ENCODE measurements around the gene MT1A.

Gene MT1A

GRCh38 chr16:56632156-56632847, 6.2 kb upstream of the MT1A start, which contains the start of gene MT1M:
Gene MT1M, plus strand, starts transcription at chr16:56632659. Its CDS starts 73 bp downstream, at chr16:56632732.
- no peak for DNase-seq

DNA sequence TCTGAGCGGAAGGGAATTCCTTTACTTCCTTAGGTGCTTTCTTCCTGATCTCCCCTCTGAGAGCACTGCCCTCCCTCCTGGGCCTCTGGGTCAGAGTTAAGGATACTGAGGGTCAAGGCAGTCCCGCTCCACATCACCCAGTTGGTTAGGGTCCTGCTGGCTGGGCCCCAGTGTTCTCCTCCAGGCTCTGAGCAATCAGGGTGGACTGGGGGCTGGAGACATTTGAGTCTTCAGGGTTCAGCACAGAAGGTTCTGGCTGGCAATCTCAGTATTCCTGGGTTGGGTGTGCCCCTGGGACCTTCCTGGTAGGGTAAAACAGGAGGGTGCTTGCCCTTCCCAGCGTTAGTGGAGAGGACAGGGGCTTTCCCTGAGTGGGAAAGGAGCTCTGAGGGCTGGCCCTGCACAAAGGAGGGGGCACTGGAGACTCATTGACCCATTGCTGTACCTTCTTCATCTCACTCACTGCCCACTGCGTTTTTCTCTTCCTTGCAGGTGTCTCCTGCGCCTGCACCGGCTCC, 5.6 kb upstream of the MT1A start:
- no peak for DNase-seq

GRCh38 chr16:56633535-56633934, 4.9 kb upstream of the MT1A start:
- no peak for DNase-seq

DNA sequence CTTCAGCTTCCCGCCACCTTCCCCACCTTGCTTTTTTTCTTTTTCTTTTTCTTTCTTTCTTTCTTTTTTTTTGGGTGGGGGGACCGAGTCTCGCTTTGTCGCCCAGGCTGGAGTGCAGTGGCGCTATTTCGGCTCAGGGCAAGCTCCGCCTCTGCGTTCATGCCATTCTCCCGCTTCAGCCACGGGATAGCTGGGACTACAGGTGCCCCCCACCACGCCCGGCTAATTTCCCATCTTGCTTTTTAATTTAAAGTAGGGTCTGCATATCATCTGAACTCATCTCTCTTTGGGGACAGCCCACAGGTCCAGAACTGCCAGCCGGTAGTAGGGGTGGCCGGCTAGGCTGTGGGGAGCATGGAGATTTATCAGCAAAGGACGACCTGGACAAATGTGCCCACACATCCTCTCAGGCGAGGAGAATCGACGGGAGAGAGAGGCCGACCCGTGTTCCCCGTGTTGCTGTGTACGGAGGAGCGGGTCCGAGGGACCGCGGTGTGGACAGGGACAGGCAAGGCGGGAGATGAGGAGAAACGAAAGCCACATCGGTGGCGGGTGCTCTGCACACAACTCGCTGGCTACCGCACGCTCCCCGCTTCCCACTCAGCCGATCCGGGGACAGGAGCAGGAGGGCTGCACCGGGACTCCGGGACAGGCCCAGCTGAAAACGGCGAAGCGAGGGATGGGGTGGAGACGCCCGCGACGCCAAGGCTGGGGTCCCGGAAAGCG, 3.6 kb upstream of the MT1A start:
- DNase-seq = no peak

- no peak for DNase-seq
Observed at GRCh38 chr16:56635441-56635967, 3.0 kb upstream of the MT1A start.

GRCh38 chr16:56636616-56637413, 1.7 kb upstream of the MT1A start:
- no peak for DNase-seq

- no peak for DNase-seq
Observed at GRCh38 chr16:56639045-56639444, 579 bp downstream of the MT1A start.

DNA sequence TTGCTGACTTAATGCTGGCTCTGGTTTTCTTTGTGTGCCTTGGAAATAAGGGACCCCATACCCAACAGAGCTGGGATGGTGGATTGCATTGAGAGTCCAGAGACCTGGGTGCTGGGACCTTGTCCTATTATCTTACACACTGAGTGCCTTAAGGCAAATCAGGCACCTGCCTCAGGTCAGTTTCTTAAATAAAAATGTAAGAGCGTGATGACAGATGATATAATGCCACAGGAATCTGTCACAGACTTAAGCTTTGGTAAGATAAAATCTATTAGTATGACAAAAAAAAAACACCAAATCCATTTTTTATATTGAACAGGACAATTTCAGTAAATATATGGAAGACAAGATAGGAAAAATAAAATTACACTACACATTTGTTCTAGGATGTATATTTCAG, 1.6 kb downstream of the MT1A start:
- no peak for DNase-seq

DNA sequence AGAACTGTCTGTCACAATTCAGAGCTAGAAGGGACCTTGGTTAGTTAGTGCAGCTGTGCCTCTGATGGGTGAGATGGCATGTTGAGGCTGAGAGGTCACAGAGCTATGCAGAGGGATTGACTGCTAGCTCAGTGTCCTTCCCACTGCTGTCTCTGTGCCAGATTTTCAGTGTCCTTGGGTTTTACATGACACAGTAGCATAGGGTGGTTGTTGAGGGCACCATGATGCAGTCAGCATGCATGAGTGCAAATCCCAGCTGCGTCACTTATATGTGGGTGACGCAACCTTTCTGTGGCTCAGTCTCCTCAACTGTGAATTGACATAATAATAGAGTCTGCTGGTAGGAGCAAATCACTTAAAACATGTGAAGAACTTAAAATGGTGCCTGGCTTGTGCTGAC, 2.7 kb downstream of the MT1A start:
- no peak for DNase-seq

DNA sequence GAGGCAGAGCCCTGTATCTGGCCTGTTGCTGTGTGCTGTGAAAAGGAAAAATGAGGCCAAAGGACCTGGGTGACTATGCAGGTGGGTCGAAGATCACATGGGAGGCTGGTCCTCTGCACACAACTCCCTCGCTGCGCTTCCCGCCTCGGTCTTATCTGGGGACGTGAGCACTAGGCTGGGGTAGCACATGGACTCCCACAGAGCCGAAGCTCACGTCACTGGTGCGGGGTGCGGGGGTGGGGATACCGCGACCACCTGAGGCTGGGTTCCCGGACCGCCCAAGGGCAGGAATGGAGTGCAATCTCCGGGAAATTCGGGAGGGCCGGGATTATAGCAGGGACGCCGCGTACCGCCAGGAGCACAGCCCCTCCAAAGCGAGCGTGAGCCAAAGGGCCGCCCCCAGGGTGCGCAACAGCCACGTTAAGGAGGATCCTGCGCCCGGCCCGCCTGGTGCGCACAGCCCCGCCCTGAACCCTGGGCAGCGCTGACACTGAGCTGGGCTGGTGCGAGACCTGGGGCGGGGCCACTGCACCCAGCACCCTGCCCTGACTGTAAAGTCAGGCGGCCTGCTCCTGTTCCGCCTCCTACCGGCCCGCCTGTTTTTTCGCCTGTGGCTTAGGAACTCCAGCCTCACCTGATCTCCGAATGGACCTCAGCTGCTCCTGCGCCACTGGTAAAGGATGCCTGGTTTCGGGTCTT, 4.8 kb downstream of the MT1A start:
- no peak for DNase-seq

DNA sequence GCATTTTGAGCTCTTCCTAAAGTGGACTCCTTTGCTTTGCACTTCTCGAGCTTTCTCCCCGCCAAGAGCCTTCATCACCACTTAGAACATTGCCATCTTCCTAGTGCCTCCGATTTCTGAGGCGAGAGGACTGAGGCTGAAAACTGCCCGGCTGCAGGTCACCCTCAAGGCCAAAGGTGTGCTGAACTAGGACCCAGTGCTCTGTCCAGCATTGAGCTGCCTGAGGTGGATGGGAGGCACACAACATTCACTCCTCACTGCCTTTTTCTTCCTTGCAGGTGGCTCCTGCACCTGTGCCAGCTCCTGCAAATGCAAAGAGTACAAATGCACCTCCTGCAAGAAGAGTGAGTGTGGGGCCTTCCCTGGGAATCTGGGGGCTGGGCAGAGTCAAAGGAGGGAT, 5.4 kb downstream of the MT1A start:
- DNase-seq = no peak

GRCh38 chr16:56645311-56645710, 6.8 kb downstream of the MT1A start:
- DNase-seq = no peak

DNA sequence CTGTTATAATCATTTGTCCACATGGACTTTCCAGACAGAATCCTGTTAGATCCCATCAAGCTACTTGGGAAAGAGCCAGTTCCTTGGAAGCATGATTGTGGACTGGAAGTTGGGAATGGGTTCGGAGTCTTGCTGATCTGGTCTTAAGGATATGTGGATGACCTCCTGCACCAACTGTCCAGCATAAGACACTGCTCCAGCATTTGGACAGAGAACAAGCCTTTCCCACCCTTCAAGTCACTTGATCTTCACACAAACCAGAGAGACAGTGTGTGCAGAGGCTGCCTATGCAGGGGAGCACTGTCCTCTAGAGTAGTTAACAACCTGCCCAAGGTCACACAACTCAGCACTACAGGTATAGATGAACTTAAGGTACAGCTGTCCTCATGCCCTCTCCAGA, 7.4 kb downstream of the MT1A start:
- no peak for DNase-seq

- DNase-seq = no peak
Observed at GRCh38 chr16:56647641-56648431, 9.4 kb downstream of the MT1A start.

GRCh38 chr16:56649271-56649670, 10.8 kb downstream of the MT1A start:
- no peak for DNase-seq

DNA sequence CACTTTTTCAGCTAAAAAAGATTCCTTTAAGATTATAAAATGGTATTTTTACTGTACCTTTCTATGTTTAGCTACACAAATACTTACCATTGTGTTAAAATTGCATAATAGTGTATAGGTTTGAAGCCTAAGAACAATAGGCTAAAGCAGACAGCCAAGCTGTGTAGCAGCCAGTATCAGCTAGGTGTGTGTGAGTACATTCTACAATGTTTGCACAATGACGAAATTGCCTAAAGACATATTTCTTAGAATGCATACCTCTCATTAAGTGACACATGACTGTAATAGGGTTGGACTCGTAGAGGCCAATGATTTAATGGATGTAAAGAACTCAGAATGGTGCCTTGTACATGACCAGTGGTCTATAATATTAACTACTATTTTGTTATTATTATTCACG, 11.4 kb downstream of the MT1A start:
- no peak for DNase-seq

GRCh38 chr16:56651586-56651985, 13.1 kb downstream of the MT1A start, which contains the start of gene MT1B:
Gene MT1B, plus strand, starts transcription at chr16:56651886. Its CDS starts 68 bp downstream, at chr16:56651954.
- DNase-seq = no peak

GRCh38 chr16:56652600-56652999, 14.1 kb downstream of the MT1A start:
- DNase-seq = no peak

GRCh38 chr16:56653218-56653617, 14.8 kb downstream of the MT1A start:
- no peak for DNase-seq

DNA sequence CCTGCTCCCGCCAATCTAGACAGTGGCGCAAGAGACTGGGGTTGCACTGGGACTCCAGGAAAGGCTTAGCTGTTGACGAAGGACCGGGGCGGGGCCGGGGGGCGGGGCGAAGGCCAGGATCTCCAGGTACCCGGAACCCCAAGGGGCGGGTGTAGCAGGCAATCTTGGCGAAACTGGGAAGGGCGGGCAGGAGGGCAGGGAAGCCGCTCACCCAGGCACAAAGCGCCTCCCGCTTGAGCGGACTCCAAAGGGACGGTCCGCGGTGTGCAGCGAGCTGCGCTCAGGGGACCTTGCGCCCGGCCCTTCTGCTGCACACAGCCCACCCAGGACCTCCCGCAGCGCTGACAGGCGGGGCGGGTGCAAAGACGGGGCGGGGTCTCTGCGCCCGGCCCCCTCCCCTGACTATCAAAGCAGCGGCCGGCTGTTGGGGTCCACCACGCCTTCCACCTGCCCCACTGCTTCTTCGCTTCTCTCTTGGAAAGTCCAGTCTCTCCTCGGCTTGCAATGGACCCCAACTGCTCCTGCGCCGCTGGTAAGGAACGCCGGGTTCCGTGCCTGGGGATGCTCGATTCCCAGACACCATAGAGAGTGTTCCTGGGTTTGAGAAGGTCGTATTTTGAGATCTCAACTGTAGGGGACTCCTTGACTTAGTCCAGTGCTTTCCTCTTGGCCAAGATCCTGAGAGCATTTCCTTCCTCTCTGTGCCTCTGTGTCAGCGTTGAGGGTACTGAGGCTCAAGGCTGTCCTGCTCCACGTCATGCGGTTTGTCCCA, 19.3 kb downstream of the MT1A start, which contains the start of gene MT1F:
Gene MT1F (plus strand): TSS at position 405 of the 772 bp plus-strand sequence. CDS start 100 bp downstream, at position 505.
- no peak for DNase-seq
